22Rv1 (cell line): ENCODE data around the gene NEDD4L.

Experiments
- CTCF ChIP-seq: fragments of 450-650 bp; IDR thresholded peaks from 2 replicates; pipeline ENCODE4 v1.5.1; 2017; ENCODE audit warnings: mild to moderate bottlenecking
- ZFX ChIP-seq: fragments of 450-650 bp; IDR thresholded peaks from 2 replicates; pipeline ENCODE4 v1.6.1; 2017; ENCODE audit warnings: antibody characterized with exemption, borderline replicate concordance

DNA sequence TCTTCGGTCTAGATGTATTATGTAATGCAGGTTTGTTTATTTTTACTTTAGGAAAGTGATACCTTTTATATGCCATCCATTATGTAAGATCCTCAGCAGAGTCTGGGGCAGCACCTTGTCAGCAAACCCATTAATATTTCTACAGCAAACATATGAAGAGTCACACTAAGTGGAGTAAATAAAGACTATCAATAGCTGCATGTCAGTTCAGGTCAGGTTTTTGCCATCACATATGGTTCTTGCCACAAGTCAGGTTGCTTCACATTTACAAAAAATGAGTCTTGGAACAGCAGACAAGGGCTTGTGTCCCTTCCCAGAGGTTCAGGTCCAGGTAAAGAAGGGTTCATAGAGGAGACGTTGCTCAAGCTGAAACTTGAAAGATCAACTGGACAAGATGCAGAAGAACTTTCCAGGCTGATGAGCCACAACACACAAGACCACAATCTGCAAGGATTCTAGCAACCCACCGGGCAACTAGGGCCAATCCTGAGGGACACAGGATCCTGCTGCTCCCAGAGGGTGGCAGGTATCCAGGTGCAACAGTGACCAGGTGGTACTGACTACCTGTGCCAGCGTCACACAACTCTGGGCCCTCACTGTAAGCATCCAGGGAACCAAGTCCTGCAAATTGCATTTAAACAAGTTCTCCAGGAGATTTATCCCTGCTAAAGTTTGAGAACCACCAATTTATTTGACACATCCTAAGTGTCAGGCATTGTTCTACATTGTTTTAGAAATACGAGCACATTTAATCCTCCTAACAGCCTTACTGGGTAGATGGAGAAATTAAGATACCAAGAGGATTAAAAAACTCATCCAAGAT is 369.0 kb downstream of the NEDD4L start:
- TF ChIP-seq CTCF (no peak), ZFX (no peak)
